ENCODE measurements around the gene EXOC6. TPM values are rescaled to one million over a fixed set of nuclear protein-coding genes. Genes with fewer than 3 reads are reported as not detected.

Gene EXOC6
- total RNA-seq, 1 donor: 13.5 TPM

- H3K27me3 ChIP-seq (ENCODE audit: insufficient read depth, low read length): no peaks in the 10 kb centered on the region
- no peak overlapping the region for H3K4me3 ChIP-seq (ENCODE audit: low read length)
- H3K4me1 ChIP-seq (ENCODE audit: insufficient read depth, low read length): no peaks in the 10 kb centered on the region
- no peaks in the 10 kb centered on the region for H3K9me3 ChIP-seq (ENCODE audit: low read depth, low read length)
These were observed 180.6 kb downstream of the EXOC6 start for GRCh38 chr10:93028883-93029282.

GRCh38 chr10:93030409-93030808 is 182.1 kb downstream of the EXOC6 start:
- Histone ChIP-seq H3K4me1 (ENCODE audit: insufficient read depth, low read length) (no peaks in the 10 kb centered on the region), H3K27me3 (ENCODE audit: insufficient read depth, low read length) (no peaks in the 10 kb centered on the region), H3K9me3 (ENCODE audit: low read depth, low read length) (no peaks in the 10 kb centered on the region), H3K4me3 (ENCODE audit: low read length) (no peak overlapping the region)

DNA sequence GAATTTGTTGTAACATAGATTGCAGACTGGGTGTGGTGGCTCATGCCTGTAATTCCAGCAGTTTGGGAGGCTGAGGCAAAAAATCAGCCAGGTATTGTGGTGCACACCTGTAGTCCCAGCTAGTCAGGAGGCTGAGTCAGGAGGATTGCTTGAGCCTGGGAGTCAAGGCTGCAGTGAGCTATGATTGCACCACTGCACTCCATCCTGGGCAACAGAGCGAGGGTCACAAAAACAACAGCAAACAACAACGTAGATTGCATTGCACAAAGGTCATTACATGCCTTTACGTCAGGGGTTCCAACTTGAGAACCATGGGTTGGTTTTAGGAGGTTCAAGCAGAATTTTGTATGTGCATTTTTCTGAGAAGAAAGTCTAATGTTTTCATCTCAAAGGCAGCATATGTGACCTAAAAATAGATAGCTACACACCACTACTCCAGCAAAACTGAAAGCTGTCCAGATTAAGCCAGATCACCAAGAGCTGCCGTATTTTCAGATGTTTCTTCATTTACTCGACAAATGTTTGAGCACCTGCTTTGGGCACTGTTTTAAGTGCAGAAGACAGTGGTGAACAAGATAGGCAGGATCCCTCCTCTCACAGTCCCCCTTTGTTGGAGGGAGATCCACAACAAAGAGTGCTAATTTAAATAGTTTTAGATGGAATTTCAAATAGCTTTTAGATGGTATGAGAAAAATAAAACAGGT is 183.9 kb downstream of the EXOC6 start:
- Histone ChIP-seq H3K27me3 (ENCODE audit: insufficient read depth, low read length) (no peaks in the 10 kb centered on the region), H3K4me3 (ENCODE audit: low read length) (no peak overlapping the region)

DNA sequence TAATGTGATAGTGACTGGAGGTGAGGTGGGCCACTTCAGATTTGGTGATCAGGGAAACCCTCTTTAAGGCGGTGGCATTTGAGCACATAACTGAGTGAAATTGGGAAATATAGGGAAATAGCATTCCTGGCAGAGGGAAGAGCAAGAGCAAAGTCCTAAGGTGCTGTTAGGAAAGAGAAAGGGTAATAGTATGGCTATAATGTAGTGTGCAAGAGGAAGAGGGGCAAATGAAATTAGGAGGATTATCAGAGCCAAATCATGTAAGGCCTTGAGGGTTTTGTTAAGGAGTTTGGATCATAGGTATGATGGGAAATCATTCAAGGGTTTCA is 184.5 kb downstream of the EXOC6 start:
- Histone ChIP-seq H3K4me1 (ENCODE audit: insufficient read depth, low read length) (no peaks in the 10 kb centered on the region), H3K4me3 (ENCODE audit: low read length) (no peak overlapping the region), H3K27me3 (ENCODE audit: insufficient read depth, low read length) (no peaks in the 10 kb centered on the region), H3K9me3 (ENCODE audit: low read depth, low read length) (no peaks in the 10 kb centered on the region)

More for the DNA sequence above, 183.9 kb downstream of the EXOC6 start:
- Histone ChIP-seq H3K4me1 (ENCODE audit: insufficient read depth, low read length) (no peaks in the 10 kb centered on the region), H3K9me3 (ENCODE audit: low read depth, low read length) (no peaks in the 10 kb centered on the region)

DNA sequence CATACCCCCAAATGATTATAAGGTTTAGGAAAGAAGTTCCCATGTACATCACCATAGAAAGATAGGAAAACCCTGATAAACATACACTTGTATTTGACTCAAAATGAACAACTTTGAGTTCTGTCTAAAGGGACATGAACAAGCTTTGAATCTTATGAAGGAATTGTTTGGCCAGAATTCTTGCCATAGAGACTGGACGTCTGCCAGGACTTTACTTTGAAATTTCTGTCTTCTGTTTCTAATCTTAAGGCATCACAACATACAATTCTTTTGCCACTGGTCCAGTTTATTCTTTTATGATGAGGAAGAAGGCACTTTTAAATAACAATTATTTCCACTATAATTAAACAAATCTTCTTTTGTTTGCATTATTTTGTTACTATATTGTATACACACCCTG is 186.1 kb downstream of the EXOC6 start:
- Histone ChIP-seq H3K4me3 (ENCODE audit: low read length) (no peak overlapping the region), H3K9me3 (ENCODE audit: low read depth, low read length) (no peaks in the 10 kb centered on the region), H3K27me3 (ENCODE audit: insufficient read depth, low read length) (no peaks in the 10 kb centered on the region), H3K4me1 (ENCODE audit: insufficient read depth, low read length) (peaks cover 2% of the 10 kb centered on the region)

DNA sequence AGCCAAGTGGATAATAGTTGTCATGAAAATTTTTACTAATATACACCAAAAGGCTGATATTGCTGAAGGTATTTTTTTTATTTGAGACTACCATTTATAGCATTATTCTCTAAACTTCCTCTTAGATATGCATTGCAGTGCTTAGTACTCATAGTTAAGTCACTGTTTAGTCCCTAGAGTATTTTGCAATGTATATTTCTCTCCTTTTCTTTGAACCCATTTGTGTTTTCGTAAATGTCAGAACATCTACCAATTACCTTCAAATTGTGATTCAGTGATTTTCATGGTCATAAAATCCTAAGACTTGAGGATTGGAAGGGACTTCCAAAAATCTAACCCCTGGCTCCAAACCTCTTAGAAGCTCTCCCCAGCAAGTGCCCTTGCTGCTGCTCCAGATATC is 190.8 kb downstream of the EXOC6 start:
- H3K27me3 ChIP-seq (ENCODE audit: insufficient read depth, low read length): no peaks in the 10 kb centered on the region
- H3K4me3 ChIP-seq (ENCODE audit: low read length): no peak overlapping the region
- no peaks in the 10 kb centered on the region for H3K9me3 ChIP-seq (ENCODE audit: low read depth, low read length)
- peaks cover 4% of the 10 kb centered on the region for H3K4me1 ChIP-seq (ENCODE audit: insufficient read depth, low read length)

- peaks cover 4% of the 10 kb centered on the region for H3K4me1 ChIP-seq (ENCODE audit: insufficient read depth, low read length)
- no peak overlapping the region for H3K4me3 ChIP-seq (ENCODE audit: low read length)
- H3K9me3 ChIP-seq (ENCODE audit: low read depth, low read length): no peaks in the 10 kb centered on the region
- H3K27me3 ChIP-seq (ENCODE audit: insufficient read depth, low read length): no peaks in the 10 kb centered on the region
These were observed 191.4 kb downstream of the EXOC6 start for GRCh38 chr10:93039721-93040120.

- no peaks in the 10 kb centered on the region for H3K4me1 ChIP-seq (ENCODE audit: insufficient read depth, low read length)
- no peak overlapping the region for H3K4me3 ChIP-seq (ENCODE audit: low read length)
- H3K9me3 ChIP-seq (ENCODE audit: low read depth, low read length): no peaks in the 10 kb centered on the region
- peaks cover 2% of the 10 kb centered on the region for H3K27me3 ChIP-seq (ENCODE audit: insufficient read depth, low read length)
These were observed 206.2 kb downstream of the EXOC6 start for GRCh38 chr10:93054486-93054885.

DNA sequence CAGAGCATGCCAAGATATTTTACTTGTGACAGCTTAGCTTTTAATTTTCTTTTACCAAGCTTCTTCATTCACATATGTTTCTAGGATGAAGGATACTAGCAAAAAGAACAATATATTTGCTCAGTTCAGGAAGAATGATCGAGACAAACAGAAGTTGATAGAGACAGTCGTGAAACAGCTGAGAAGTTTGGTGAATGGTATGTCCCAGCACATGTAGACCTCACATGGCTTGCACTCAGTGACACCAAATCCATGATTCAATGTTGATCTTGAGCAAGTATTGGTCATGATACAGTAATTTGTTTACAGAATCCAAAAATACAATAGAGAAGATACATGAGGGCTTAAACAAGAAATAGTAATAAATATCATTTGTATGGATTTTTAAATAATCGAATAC is 209.8 kb downstream of the EXOC6 start:
- Histone ChIP-seq H3K4me3 (ENCODE audit: low read length) (no peak overlapping the region), H3K4me1 (ENCODE audit: insufficient read depth, low read length) (peaks cover 21% of the 10 kb centered on the region), H3K9me3 (ENCODE audit: low read depth, low read length) (no peaks in the 10 kb centered on the region), H3K27me3 (ENCODE audit: insufficient read depth, low read length) (peaks cover 34% of the 10 kb centered on the region)

DNA sequence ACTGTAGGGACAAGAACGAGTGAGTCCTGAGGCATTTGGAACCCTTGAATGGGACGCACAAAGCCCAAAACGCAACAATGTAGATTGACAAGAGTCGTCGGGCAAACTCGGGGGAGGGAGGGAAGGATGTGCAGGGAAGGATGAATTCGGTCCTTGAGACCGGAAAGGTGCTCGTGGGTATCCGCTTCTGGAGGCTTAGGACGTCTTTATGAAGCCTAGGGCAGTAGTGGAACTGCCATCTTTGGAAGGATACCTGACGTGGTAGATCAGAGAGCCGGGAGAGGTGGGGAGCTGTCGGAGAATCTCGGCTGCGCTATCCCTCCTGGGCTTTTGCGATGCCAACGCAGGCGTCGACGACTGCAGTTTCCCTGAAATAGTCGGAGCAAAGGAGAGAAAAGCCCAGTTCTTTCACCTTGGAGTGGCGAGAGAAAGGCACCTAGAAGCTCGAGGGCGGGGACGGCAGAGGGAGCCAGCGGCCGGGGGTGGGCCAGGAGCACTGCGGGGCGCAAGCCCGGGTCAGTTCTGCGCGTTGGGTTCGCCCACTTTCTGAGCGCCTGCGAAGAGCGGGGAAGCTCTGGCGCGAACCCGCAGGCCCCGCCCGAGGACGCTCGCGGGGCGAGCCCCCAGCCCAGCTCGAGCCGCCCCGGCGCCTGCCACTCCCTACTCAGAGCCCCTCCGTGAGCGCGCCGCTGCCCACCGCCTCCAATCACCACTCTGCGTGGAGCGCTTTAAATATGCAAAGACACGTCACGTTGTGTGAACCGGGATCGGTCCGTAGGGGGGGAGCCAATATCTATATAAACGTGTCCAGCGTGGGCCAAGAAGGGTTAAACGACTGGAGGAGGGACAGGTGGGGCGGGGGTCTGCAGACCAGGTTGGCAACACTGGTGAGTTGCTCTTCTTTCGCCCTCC is 211.9 kb downstream of the EXOC6 start, which contains the start of gene CYP26C1:
Gene CYP26C1, plus strand, starts transcription at position 824 of the 912 bp plus-strand sequence. CDS start 466 bp downstream, outside the sequence.
- Histone ChIP-seq H3K4me1 (ENCODE audit: insufficient read depth, low read length) (peaks cover 21% of the 10 kb centered on the region), H3K4me3 (ENCODE audit: low read length) (no peak within 1 kb of the TSS), H3K27me3 (ENCODE audit: insufficient read depth, low read length) (peaks cover 53% of the 10 kb centered on the region), H3K9me3 (ENCODE audit: low read depth, low read length) (no peaks in the 10 kb centered on the region)

GRCh38 chr10:93060887-93061593 is 212.7 kb downstream of the EXOC6 start:
- H3K9me3 ChIP-seq (ENCODE audit: low read depth, low read length): no peaks in the 10 kb centered on the region
- peaks cover 21% of the 10 kb centered on the region for H3K4me1 ChIP-seq (ENCODE audit: insufficient read depth, low read length)
- no peak overlapping the region for H3K4me3 ChIP-seq (ENCODE audit: low read length)
- H3K27me3 ChIP-seq (ENCODE audit: insufficient read depth, low read length): peaks cover 58% of the 10 kb centered on the region

DNA sequence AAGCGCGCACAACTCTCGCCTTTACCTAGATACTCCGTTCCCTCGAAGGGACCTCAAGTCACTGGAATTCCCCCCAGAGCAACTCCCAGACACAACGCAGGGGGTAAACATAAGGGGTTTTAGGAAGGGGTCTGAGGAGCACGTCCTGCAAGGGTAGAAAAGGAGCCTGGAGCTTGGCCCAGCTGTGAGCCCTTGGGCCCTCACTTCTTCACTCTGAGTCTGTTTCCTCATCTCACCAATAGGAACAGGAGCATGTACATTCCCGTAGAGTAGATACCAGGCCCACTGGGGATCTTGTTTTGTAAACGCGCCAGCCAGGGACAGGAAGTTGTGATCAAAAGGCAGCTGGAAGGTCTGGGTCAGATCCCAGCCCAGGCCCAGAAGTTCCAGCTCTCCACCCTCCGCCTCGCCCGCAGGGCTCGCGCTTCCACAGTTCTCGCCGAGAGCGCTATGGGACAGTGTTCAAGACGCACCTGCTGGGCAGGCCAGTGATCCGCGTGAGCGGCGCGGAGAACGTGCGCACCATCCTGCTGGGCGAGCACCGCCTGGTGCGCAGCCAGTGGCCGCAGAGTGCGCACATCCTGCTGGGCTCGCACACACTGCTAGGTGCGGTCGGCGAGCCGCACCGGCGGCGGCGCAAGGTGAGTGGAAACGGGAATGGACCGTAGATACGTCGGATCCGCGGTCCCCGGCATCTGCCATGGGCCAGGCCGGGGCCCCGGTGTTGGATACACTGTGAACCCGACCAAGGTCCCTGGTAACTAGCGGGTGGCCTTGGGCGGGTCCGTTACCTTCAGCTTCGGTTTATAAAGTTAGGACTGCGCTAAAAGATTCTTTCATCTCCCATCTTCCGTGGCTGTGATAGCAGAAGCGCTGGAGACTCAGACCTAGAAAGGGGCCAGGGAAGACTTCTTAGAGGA is 213.5 kb downstream of the EXOC6 start:
- H3K4me1 ChIP-seq (ENCODE audit: insufficient read depth, low read length): peaks cover 21% of the 10 kb centered on the region
- H3K27me3 ChIP-seq (ENCODE audit: insufficient read depth, low read length): peaks cover 65% of the 10 kb centered on the region
- no peak overlapping the region for H3K4me3 ChIP-seq (ENCODE audit: low read length)
- no peaks in the 10 kb centered on the region for H3K9me3 ChIP-seq (ENCODE audit: low read depth, low read length)

DNA sequence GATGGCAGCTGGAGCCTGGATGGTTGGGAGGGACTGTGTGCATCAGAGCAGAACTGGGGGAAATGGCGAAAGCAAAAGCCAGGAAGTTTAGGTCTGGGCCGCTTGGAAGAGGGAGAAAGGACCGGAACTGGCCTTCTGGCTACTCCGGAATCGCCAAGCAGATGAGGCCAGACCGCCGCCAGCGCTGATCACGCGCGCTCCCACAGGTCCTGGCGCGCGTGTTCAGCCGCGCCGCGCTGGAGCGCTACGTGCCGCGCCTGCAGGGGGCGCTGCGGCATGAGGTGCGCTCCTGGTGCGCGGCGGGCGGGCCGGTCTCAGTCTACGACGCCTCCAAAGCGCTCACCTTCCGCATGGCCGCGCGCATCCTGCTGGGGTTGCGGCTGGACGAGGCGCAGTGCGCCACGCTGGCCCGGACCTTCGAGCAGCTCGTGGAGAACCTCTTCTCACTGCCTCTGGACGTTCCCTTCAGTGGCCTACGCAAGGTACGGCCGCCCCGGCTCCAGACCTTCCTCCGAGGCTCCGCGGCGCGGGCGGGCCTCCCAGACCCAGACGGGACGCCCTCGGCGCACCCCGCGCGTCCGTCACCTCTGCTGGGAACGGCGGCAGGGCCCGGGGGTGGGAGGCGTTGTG is 214.3 kb downstream of the EXOC6 start:
- H3K4me3 ChIP-seq (ENCODE audit: low read length): no peak overlapping the region
- no peaks in the 10 kb centered on the region for H3K9me3 ChIP-seq (ENCODE audit: low read depth, low read length)
- H3K27me3 ChIP-seq (ENCODE audit: insufficient read depth, low read length): peaks cover 73% of the 10 kb centered on the region
- H3K4me1 ChIP-seq (ENCODE audit: insufficient read depth, low read length): peaks cover 21% of the 10 kb centered on the region
